CD14-positive monocyte (primary cell): ENCODE results near the gene FAIM2. TPM values are rescaled to one million over a fixed set of nuclear protein-coding genes. Genes with fewer than 3 reads are reported as not detected.

Experiments
- DNase-seq, 3 donors: peaks; one replicate each; pipeline ENCODE4 v3.0.0-alpha.2; 2011 to 2022
- H2AFZ ChIP-seq: 2 replicates; pipeline ENCODE4 v1.6.0; 2012; ENCODE audit warnings: mild to moderate bottlenecking, low read depth, low read length, inconsistent platforms; ENCODE audit not compliant: insufficient read depth, poor library complexity, severe bottlenecking
- H3K27ac ChIP-seq, 2 donors: 1 replicate in 1 of 2; 2 replicates in 1 of 2; pipeline ENCODE4 v1.5.1; 2012 to 2013; ENCODE audit warnings: low read length in 2 of 2, control low read depth in 1 of 2, inconsistent platforms in 1 of 2, low read depth in 1 of 2, mild to moderate bottlenecking in 1 of 2
- H3K27me3 ChIP-seq, 2 donors: one replicate each; pipeline versions ENCODE4 v1.6.0 to v1.6.1; 2011 to 2013; ENCODE audit warnings: low read length in 2 of 2; ENCODE audit not compliant: control insufficient read depth in 2 of 2, insufficient read depth in 2 of 2
- H3K36me3 ChIP-seq, 2 donors: replicated peaks in 1 of 2; 1 replicate in 1 of 2; 2 replicates in 1 of 2; pipeline versions ENCODE4 v1.5.1 to v1.6.1; 2012 to 2013; ENCODE audit warnings: low read length in 2 of 2, control low read depth in 1 of 2, inconsistent platforms in 1 of 2, mild to moderate bottlenecking in 1 of 2; ENCODE audit not compliant: insufficient read depth in 2 of 2, control insufficient read depth in 1 of 2
- H3K4me1 ChIP-seq, 2 donors: 1 replicate in 1 of 2; 2 replicates in 1 of 2; pipeline versions ENCODE4 v1.5.1 to v1.6.1; 2012 to 2013; ENCODE audit warnings: low read length in 2 of 2, control low read depth in 1 of 2, inconsistent platforms in 1 of 2, mild to moderate bottlenecking in 1 of 2, moderate library complexity in 1 of 2; ENCODE audit not compliant: insufficient read depth in 2 of 2, control insufficient read depth in 1 of 2
- H3K4me2 ChIP-seq: replicated peaks from 2 replicates; pipeline ENCODE3; 2012; ENCODE audit warnings: low read length, moderate library complexity, mild to moderate bottlenecking; ENCODE audit not compliant: poor library complexity, severe bottlenecking; ENCODE audit errors: extremely low read depth
- H3K4me3 ChIP-seq, 3 experiments: fragments of 200-600 bp in 1 of 3; sonication (generic) in 1 of 3; replicated peaks in 1 of 3; 1 replicate in 2 of 3; 2 replicates in 1 of 3; pipeline ENCODE4 v1.5.1; 2011 to 2013; ENCODE audit warnings: low read length in 3 of 3, mild to moderate bottlenecking in 3 of 3, control low read depth in 2 of 3, low read depth in 2 of 3, inconsistent platforms in 1 of 3, moderate library complexity in 1 of 3
- H3K79me2 ChIP-seq: 2 replicates; pipeline ENCODE4 v1.6.0; 2012; ENCODE audit warnings: mild to moderate bottlenecking, control low read depth, inconsistent platforms, low read length, moderate library complexity; ENCODE audit not compliant: insufficient read depth
- H3K9ac ChIP-seq: 2 replicates; pipeline ENCODE4 v1.6.0; 2017; ENCODE audit warnings: low read length, mild to moderate bottlenecking; ENCODE audit not compliant: insufficient read depth, poor library complexity, severe bottlenecking
- H3K9me3 ChIP-seq, 2 donors: replicated peaks in 1 of 2; 1 replicate in 1 of 2; 2 replicates in 1 of 2; pipeline versions ENCODE4 v1.5.1 to v1.6.1; 2012 to 2013; ENCODE audit warnings: low read length in 2 of 2, control low read depth in 1 of 2; ENCODE audit not compliant: control insufficient read depth in 1 of 2, insufficient read depth in 1 of 2
- H4K20me1 ChIP-seq: 2 replicates; pipeline ENCODE4 v1.6.0; 2012; ENCODE audit warnings: mild to moderate bottlenecking, low read length, control low read depth, moderate library complexity; ENCODE audit not compliant: insufficient read depth
- H3K27ac Mint-ChIP-seq, 7 donors: one replicate each; pipeline ENCODE4 v1.8.0; 2020; ENCODE audit warnings: mild to moderate bottlenecking in 7 of 7, mixed read lengths in 7 of 7, moderate library complexity in 6 of 7, inconsistent platforms in 2 of 7
- H3K27me3 Mint-ChIP-seq, 3 donors: one replicate each; pipeline ENCODE4 v1.8.0; 2021 to 2022; ENCODE audit warnings: low read depth in 3 of 3, mild to moderate bottlenecking in 3 of 3, mixed read lengths in 3 of 3, moderate library complexity in 3 of 3, inconsistent platforms in 1 of 3
- H3K36me3 Mint-ChIP-seq, 2 donors: one replicate each; pipeline ENCODE4 v1.8.0; 2020; ENCODE audit warnings: mixed read lengths in 2 of 2, inconsistent platforms in 1 of 2, mild to moderate bottlenecking in 1 of 2
- H3K4me1 Mint-ChIP-seq: one replicate; pipeline ENCODE4 v1.8.0; 2020; ENCODE audit warnings: mild to moderate bottlenecking, mixed read lengths
- H3K4me3 Mint-ChIP-seq, 2 donors: one replicate each; pipeline ENCODE4 v1.8.0; 2020; ENCODE audit warnings: mild to moderate bottlenecking in 2 of 2, mixed read lengths in 2 of 2, moderate library complexity in 1 of 2
- H3K9me3 Mint-ChIP-seq, 7 donors: one replicate each; pipeline ENCODE4 v1.8.0; 2020 to 2022; ENCODE audit warnings: mixed read lengths in 7 of 7, mild to moderate bottlenecking in 6 of 7, moderate library complexity in 6 of 7, inconsistent platforms in 2 of 7
- WGBS: methylation state at CpG from one replicate; pipeline ENCODE4 v1.1.5; 2013; ENCODE audit warnings: missing lambda C conversion rate; ENCODE audit not compliant: insufficient coverage; 5-methylcytosine and 5-hydroxymethylcytosine counted together
- intact Hi-C, 2 donors: fragments of 100-400 bp; cut with micrococcal nuclease; formaldehyde crosslinking; loops; one replicate each; pipeline versions ENCODE4 v1.15.0 to v1.15.1; 2023
- polyA plus RNA-seq, 3 donors: library from polyadenylated mRNA; depleted of rRNA in 1 of 3; unstranded in 2 of 3; stranded (reverse) in 1 of 3; fragments of 300-500 nt in 2 of 3; fragments of >200 nt in 1 of 3; fragmentation: Illumina TruSeq in 2 of 3; gene quantifications; 1 replicate in 2 of 3; 2 replicates in 1 of 3; pipeline ENCODE4 v1.2.3, GENCODE V29; 2012 to 2021
- TF ChIP-seq, protein P1 (sequence below): fragments of 200-600 bp; IDR thresholded peaks from one replicate; pipeline ENCODE4 v1.8.0; 2022; ENCODE audit warnings: antibody characterized with exemption, mild to moderate bottlenecking

The FAIM2 gene
- polyA plus RNA-seq, 3 donors: not detected

DNA sequence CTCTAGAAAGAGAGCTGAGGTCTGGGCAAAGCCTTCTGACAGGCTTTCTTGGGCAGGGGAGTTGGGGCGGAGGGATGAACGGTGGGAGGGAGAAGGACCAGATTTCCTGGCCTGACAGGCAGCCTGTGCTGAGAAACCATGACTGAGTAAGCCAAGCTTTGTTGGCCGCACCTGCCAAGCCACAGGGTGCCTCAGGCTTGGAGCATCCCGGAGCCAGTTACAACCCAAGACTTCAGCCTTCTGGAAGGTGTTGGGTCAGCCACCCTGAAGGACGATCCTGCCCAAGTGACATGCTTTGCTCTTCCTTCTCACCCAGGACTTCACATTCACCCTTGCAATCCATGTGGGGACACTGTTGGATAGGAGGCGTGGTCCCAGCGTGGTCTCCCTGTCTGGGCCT lies 25.9 kb upstream of the FAIM2 start:
- no peak for DNase-seq
- Histone ChIP-seq H3K9ac (no peak overlapping the region), H3K9me3 (no peaks in the 10 kb centered on the region), H3K4me2 (no peak overlapping the region), H2AFZ (no peak overlapping the region), H3K27me3 (peaks cover 0 to 6% of the 10 kb centered on the region in 2 donors), H3K27ac (no peak overlapping the region), H3K4me3 (no peak overlapping the region), H3K4me1 (no peaks in the 10 kb centered on the region), H3K36me3 (no peaks in the 10 kb centered on the region), H3K79me2 (no peaks in the 10 kb centered on the region), H4K20me1 (no peaks in the 10 kb centered on the region)
- H3K4me3 Mint-ChIP-seq: no peak overlapping the region
- no CpG with 5 or more reads among the region's 7 CpGs for WGBS
- H3K27me3 Mint-ChIP-seq: peaks cover 19 to 24% (median 20%) of the 10 kb centered on the region in 3 donors
- intact Hi-C loops: no loop called here
- H3K9me3 Mint-ChIP-seq: no peaks in the 10 kb centered on the region
- H3K4me1 Mint-ChIP-seq: no peaks in the 10 kb centered on the region
- peak overlapping the region in 2 of 7 donors; percentile 16 to 33 for H3K27ac Mint-ChIP-seq
- TF ChIP-seq, protein P1, sequence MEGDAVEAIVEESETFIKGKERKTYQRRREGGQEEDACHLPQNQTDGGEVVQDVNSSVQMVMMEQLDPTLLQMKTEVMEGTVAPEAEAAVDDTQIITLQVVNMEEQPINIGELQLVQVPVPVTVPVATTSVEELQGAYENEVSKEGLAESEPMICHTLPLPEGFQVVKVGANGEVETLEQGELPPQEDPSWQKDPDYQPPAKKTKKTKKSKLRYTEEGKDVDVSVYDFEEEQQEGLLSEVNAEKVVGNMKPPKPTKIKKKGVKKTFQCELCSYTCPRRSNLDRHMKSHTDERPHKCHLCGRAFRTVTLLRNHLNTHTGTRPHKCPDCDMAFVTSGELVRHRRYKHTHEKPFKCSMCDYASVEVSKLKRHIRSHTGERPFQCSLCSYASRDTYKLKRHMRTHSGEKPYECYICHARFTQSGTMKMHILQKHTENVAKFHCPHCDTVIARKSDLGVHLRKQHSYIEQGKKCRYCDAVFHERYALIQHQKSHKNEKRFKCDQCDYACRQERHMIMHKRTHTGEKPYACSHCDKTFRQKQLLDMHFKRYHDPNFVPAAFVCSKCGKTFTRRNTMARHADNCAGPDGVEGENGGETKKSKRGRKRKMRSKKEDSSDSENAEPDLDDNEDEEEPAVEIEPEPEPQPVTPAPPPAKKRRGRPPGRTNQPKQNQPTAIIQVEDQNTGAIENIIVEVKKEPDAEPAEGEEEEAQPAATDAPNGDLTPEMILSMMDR: no peak
- H3K36me3 Mint-ChIP-seq: no peaks in the 10 kb centered on the region

DNA sequence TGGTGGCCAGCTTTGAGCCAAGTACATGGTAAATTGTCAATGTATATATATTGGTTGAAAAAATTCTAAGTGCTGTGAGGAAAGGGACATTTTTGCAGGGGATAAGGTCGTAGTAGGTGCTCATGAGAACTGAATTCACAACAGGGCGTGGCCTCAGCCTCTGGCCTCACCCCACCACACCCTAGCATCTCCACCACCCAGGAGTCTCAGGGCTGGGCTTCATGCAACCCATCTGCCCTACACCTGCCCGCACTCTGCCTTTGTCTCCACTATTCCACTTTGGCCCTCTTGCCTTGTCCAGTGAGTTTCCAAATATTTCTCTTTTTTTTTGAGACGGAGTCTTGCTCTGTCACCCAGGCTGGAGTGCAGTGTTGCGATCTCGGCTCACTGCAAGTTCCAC lies 24.8 kb upstream of the FAIM2 start:
- Histone ChIP-seq H3K9me3 (no peaks in the 10 kb centered on the region), H4K20me1 (no peaks in the 10 kb centered on the region), H3K27me3 (peaks cover 0 to 6% of the 10 kb centered on the region in 2 donors), H2AFZ (no peak overlapping the region), H3K79me2 (no peaks in the 10 kb centered on the region), H3K4me1 (no peaks in the 10 kb centered on the region), H3K27ac (no peak overlapping the region), H3K4me2 (no peak overlapping the region), H3K4me3 (no peak overlapping the region), H3K9ac (no peak overlapping the region), H3K36me3 (no peaks in the 10 kb centered on the region)
- no peak overlapping the region for H3K27ac Mint-ChIP-seq
- TF ChIP-seq, protein P1: no peak
- intact Hi-C loops: no loop called here
- H3K27me3 Mint-ChIP-seq: peaks cover 19 to 21% (median 21%) of the 10 kb centered on the region in 3 donors
- no peak for DNase-seq
- no peaks in the 10 kb centered on the region for H3K4me1 Mint-ChIP-seq
- no peak overlapping the region for H3K4me3 Mint-ChIP-seq
- no peaks in the 10 kb centered on the region for H3K9me3 Mint-ChIP-seq
- 97% methylated on average over 5 of the region's 6 CpGs for WGBS
- no peaks in the 10 kb centered on the region for H3K36me3 Mint-ChIP-seq
